K562 (cell line): ENCODE results near the gene TERC.

Experiments
- ATF3 ChIP-seq, 2 experiments: fragments of 450-650 bp in 1 of 2; sonication (generic) in 1 of 2; formaldehyde crosslinking in 1 of 2; IDR thresholded peaks in 1 of 2; conservative IDR thresholded peaks in 1 of 2; 2 replicates each; pipeline versions ENCODE4 v1.6.1 to v1.8.1; 2016 to 2023; ENCODE audit warnings: mild to moderate bottlenecking in 2 of 2, moderate library complexity in 2 of 2, inconsistent platforms in 1 of 2, missing genetic modification reagents in 1 of 2
- CTCF ChIP-seq, 3 experiments: IDR thresholded peaks in 2 of 3; conservative IDR thresholded peaks in 1 of 3; 2 replicates each; pipeline ENCODE4 v1.5.1; 2011 to 2012; ENCODE audit warnings: low read length in 3 of 3, mild to moderate bottlenecking in 3 of 3, control low read depth in 2 of 3, improper control_type of control experiment in 1 of 3, inconsistent platforms in 1 of 3, low read depth in 1 of 3, mixed read lengths in 1 of 3, moderate library complexity in 1 of 3; ENCODE audit not compliant: insufficient read depth in 2 of 3
- HNRNPL ChIP-seq: fragments of 200-400 bp; formaldehyde crosslinking; IDR thresholded peaks from 2 replicates; pipeline ENCODE4 v1.6.1; 2017; ENCODE audit warnings: low read depth, mild to moderate bottlenecking, low read length
- MEF2A ChIP-seq: IDR thresholded peaks from 2 replicates; pipeline ENCODE4 v1.6.1; 2011; ENCODE audit warnings: low read depth, mild to moderate bottlenecking, low read length, moderate library complexity; ENCODE audit not compliant: control insufficient read depth
- POLR2AphosphoS5 ChIP-seq: IDR thresholded peaks from 2 replicates; pipeline ENCODE4 v1.6.1; 2011; ENCODE audit warnings: mild to moderate bottlenecking, low read depth, low read length, moderate library complexity; ENCODE audit not compliant: control insufficient read depth, insufficient read depth
- ZFP1 ChIP-seq: fragments of 450-650 bp; formaldehyde crosslinking; IDR thresholded peaks from 2 replicates; pipeline ENCODE4 v1.4.0; 2020; ENCODE audit warnings: mild to moderate bottlenecking, mixed read lengths
- ZFP91 ChIP-seq: sonication (generic); formaldehyde crosslinking; IDR thresholded peaks from 2 replicates; pipeline ENCODE4 v1.8.0; 2022; ENCODE audit warnings: mild to moderate bottlenecking, missing genetic modification reagents
- ZNF431 ChIP-seq: sonication (generic); formaldehyde crosslinking; IDR thresholded peaks from 2 replicates; pipeline ENCODE4 v1.8.0; 2022; ENCODE audit warnings: mild to moderate bottlenecking, missing genetic modification reagents

GRCh38 chr3:169790219-169790618 is 25.4 kb upstream of the TERC start:
- TF ChIP-seq MEF2A, result no peak
- TF ChIP-seq ZFP91 (CRISPR knock-in tag), result no peak
- TF ChIP-seq ATF3 (IDR thresholded peaks at IDR 0.05), result no peak
- TF ChIP-seq ATF3 (CRISPR knock-in tag; conservative IDR thresholded peaks at IDR 0.05), result no peak
- no peak for TF ChIP-seq HNRNPL
- no peak for TF ChIP-seq POLR2AphosphoS5
- no peak for TF ChIP-seq ZFP1
- TF ChIP-seq CTCF (IDR thresholded peaks at IDR 0.05 in 2 of 3, conservative IDR thresholded peaks at IDR 0.05 in 1 of 3; ENCODE audit: insufficient read depth in 2 of 3, low read depth in 1 of 3, low read length in 3 of 3), result no peak
- TF ChIP-seq ZNF431 (CRISPR knock-in tag), result no peak
